ENCODE data around the gene NRIP3. TPM values are rescaled to one million over a fixed set of nuclear protein-coding genes. Genes with fewer than 3 reads are reported as not detected.

Gene NRIP3
- total RNA-seq, 1 donor from 2014 or later = 42.7 TPM

GRCh38 chr11:8961401-8961800 is 42.4 kb downstream of the NRIP3 start:
- H3K9me3 Mint-ChIP-seq = no peaks in the 10 kb centered on the region

GRCh38 chr11:8959546-8960166 is 44.1 kb downstream of the NRIP3 start:
- no peak overlapping the region for H3K27ac Mint-ChIP-seq
- Histone ChIP-seq H3K4me2 (no peak overlapping the region), H3K79me2 (ENCODE audit: low read depth) (peaks cover 35% of the 10 kb centered on the region)

More at GRCh38 chr11:8961401-8961800, 42.4 kb downstream of the NRIP3 start:
- Mint-ChIP-seq H3K36me3 (no peaks in the 10 kb centered on the region), H3K4me3 (no peak overlapping the region), H3K4me1 (peaks cover 28% of the 10 kb centered on the region), H3K27me3 (ENCODE audit: insufficient read depth, low read depth) (no peaks in the 10 kb centered on the region), H3K27ac (no peak overlapping the region)
- Histone ChIP-seq H3F3A (ENCODE audit: low read depth) (peaks cover 32% of the 10 kb centered on the region), H3K36me3 (no peaks in the 10 kb centered on the region), H3K4me3 (no peak overlapping the region), H4K20me1 (ENCODE audit: low read depth) (no peaks in the 10 kb centered on the region), H3K4me2 (no peak overlapping the region), H3K27me3 (no peaks in the 10 kb centered on the region), H3K4me1 (peaks cover 11% of the 10 kb centered on the region), H3K27ac (no peak overlapping the region), H2AFZ (replicated peaks) (no peak overlapping the region), H3K9me3 (ENCODE audit: low read depth) (no peaks in the 10 kb centered on the region), H3K9ac (no peak overlapping the region), H3K79me2 (ENCODE audit: low read depth) (peaks cover 35% of the 10 kb centered on the region)
- DNase-seq (ENCODE audit: low spot score) = no peak
- TF ChIP-seq EZH2 (IDR thresholded peaks at IDR 0.05) = no peak
- TF ChIP-seq CTCF (IDR thresholded peaks at IDR 0.05) = no peak
- no peak for TF ChIP-seq EZH2phosphoT487 (IDR thresholded peaks at IDR 0.05)

GRCh38 chr11:8956860-8957259 is 46.9 kb downstream of the NRIP3 start:
- Mint-ChIP-seq H3K4me1 (peaks cover 5% of the 10 kb centered on the region), H3K27me3 (ENCODE audit: insufficient read depth, low read depth) (no peaks in the 10 kb centered on the region), H3K9me3 (peaks cover 2% of the 10 kb centered on the region), H3K4me3 (no peak overlapping the region), H3K27ac (no peak overlapping the region), H3K36me3 (peaks cover 13% of the 10 kb centered on the region)
- TF ChIP-seq CTCF (IDR thresholded peaks at IDR 0.05) (no peak), EZH2phosphoT487 (IDR thresholded peaks at IDR 0.05) (no peak), EZH2 (IDR thresholded peaks at IDR 0.05) (no peak)
- H3K9me3 ChIP-seq (ENCODE audit: low read depth) = no peaks in the 10 kb centered on the region
- DNase-seq (ENCODE audit: low spot score) = no peak
- no peak overlapping the region for H3K4me3 ChIP-seq
- no peak overlapping the region for H3K4me2 ChIP-seq
- H3F3A ChIP-seq (ENCODE audit: low read depth) = peaks cover 11% of the 10 kb centered on the region
- H3K9ac ChIP-seq = no peak overlapping the region
- H3K27ac ChIP-seq = no peak overlapping the region
- H3K27me3 ChIP-seq = no peaks in the 10 kb centered on the region
- H4K20me1 ChIP-seq (ENCODE audit: low read depth) = no peaks in the 10 kb centered on the region
- peaks cover 16% of the 10 kb centered on the region for H3K79me2 ChIP-seq (ENCODE audit: low read depth)
- peaks cover 9% of the 10 kb centered on the region for H3K36me3 ChIP-seq
- H3K4me1 ChIP-seq = no peaks in the 10 kb centered on the region
- H2AFZ ChIP-seq (replicated peaks) = no peak overlapping the region

More at GRCh38 chr11:8959546-8960166, 44.1 kb downstream of the NRIP3 start:
- peaks cover 17% of the 10 kb centered on the region for H3F3A ChIP-seq (ENCODE audit: low read depth)
- H3K27me3 Mint-ChIP-seq (ENCODE audit: insufficient read depth, low read depth) = no peaks in the 10 kb centered on the region
- peaks cover 2% of the 10 kb centered on the region for H3K9me3 Mint-ChIP-seq
- H3K9me3 ChIP-seq (ENCODE audit: low read depth) = no peaks in the 10 kb centered on the region
- H3K9ac ChIP-seq = no peak overlapping the region
- TF ChIP-seq CTCF (IDR thresholded peaks at IDR 0.05) (peak; percentile 77), EZH2 (IDR thresholded peaks at IDR 0.05) (no peak)
- DNase-seq (ENCODE audit: low spot score) = peak; percentile 83
- H3K27me3 ChIP-seq = no peaks in the 10 kb centered on the region
- H3K4me3 Mint-ChIP-seq = no peak overlapping the region
- H3K4me1 Mint-ChIP-seq = peaks cover 19% of the 10 kb centered on the region
- peaks cover 7% of the 10 kb centered on the region for H3K4me1 ChIP-seq
- H3K36me3 ChIP-seq = peaks cover 9% of the 10 kb centered on the region
- H3K4me3 ChIP-seq = no peak overlapping the region
- H4K20me1 ChIP-seq (ENCODE audit: low read depth) = no peaks in the 10 kb centered on the region
- H3K27ac ChIP-seq = no peak overlapping the region
- H2AFZ ChIP-seq (replicated peaks) = no peak overlapping the region
- peaks cover 9% of the 10 kb centered on the region for H3K36me3 Mint-ChIP-seq

Data from neural progenitor cell (in vitro differentiated cells).